A549 (cell line): ENCODE data around the gene TSHZ2.

Source experiments
- HDAC2 ChIP-seq: fragments of 200-600 bp; sonication (generic); IDR thresholded peaks from 2 replicates; pipeline ENCODE4 v1.6.1; 2016
- MAFK ChIP-seq: fragments of 450-650 bp; IDR thresholded peaks from 2 replicates; pipeline ENCODE4 v1.6.1; 2014; ENCODE audit not compliant: partially characterized antibody
- MAZ ChIP-seq: fragments of 150-350 bp; IDR thresholded peaks from 2 replicates; pipeline ENCODE4 v1.6.1; 2014; ENCODE audit warnings: antibody characterized with exemption, low read depth, low read length, borderline replicate concordance
- POLR2A ChIP-seq: IDR thresholded peaks from 2 replicates; pipeline ENCODE4 v1.6.1; 2012; ENCODE audit warnings: mild to moderate bottlenecking, low read length
- RCOR1 ChIP-seq: fragments of 150-350 bp; IDR thresholded peaks from 2 replicates; pipeline ENCODE4 v1.6.1; 2014; ENCODE audit warnings: antibody characterized with exemption, low read length, low read depth
- TF ChIP-seq, protein P1 (sequence below): fragments of 150-350 bp; IDR thresholded peaks from 2 replicates; pipeline ENCODE4 v1.6.1; 2014; ENCODE audit warnings: low read depth, mild to moderate bottlenecking, low read length
- TF ChIP-seq, protein P2 (sequence below): fragments of >200 bp; sonication (Bioruptor Twin); formaldehyde crosslinking; IDR thresholded peaks from 3 replicates; pipeline ENCODE4 v1.5.1; 2016

DNA sequence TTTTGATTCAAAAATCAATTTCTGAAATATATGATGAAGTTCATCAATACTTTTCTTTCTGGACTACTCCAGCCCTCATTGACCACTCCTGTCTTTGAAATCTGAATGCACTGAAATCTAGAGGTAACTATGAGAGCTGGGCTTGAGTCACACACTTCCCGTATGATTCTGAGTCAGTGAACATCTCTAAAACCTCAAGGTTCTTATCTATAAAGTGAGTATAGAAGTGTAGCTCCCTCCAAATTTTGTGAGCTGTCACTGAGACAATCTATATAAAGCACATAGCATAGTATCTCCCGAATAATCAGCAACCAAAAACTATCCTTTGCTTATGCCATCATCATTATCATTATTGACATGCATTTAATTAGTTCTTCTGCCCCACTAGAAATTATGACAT lies 182.4 kb downstream of the TSHZ2 start:
- TF ChIP-seq, protein P1, sequence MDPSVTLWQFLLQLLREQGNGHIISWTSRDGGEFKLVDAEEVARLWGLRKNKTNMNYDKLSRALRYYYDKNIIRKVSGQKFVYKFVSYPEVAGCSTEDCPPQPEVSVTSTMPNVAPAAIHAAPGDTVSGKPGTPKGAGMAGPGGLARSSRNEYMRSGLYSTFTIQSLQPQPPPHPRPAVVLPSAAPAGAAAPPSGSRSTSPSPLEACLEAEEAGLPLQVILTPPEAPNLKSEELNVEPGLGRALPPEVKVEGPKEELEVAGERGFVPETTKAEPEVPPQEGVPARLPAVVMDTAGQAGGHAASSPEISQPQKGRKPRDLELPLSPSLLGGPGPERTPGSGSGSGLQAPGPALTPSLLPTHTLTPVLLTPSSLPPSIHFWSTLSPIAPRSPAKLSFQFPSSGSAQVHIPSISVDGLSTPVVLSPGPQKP, result no peak
- no peak for TF ChIP-seq POLR2A
- TF ChIP-seq MAZ, result no peak
- no peak for TF ChIP-seq RCOR1
- TF ChIP-seq, protein P2, sequence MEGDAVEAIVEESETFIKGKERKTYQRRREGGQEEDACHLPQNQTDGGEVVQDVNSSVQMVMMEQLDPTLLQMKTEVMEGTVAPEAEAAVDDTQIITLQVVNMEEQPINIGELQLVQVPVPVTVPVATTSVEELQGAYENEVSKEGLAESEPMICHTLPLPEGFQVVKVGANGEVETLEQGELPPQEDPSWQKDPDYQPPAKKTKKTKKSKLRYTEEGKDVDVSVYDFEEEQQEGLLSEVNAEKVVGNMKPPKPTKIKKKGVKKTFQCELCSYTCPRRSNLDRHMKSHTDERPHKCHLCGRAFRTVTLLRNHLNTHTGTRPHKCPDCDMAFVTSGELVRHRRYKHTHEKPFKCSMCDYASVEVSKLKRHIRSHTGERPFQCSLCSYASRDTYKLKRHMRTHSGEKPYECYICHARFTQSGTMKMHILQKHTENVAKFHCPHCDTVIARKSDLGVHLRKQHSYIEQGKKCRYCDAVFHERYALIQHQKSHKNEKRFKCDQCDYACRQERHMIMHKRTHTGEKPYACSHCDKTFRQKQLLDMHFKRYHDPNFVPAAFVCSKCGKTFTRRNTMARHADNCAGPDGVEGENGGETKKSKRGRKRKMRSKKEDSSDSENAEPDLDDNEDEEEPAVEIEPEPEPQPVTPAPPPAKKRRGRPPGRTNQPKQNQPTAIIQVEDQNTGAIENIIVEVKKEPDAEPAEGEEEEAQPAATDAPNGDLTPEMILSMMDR, result no peak
- no peak for TF ChIP-seq MAFK
- no peak for TF ChIP-seq HDAC2
